Skeletal muscle satellite cell (primary cell): ENCODE results near the gene PPM1H.

ENCODE experiments used
- H3K27me3 ChIP-seq: 2 replicates; pipeline ENCODE4 v1.7.0; 2013; ENCODE audit warnings: low read length; ENCODE audit not compliant: control insufficient read depth, insufficient read depth
- H3K36me3 ChIP-seq: 2 replicates; pipeline ENCODE4 v1.7.0; 2013; ENCODE audit warnings: mild to moderate bottlenecking, control low read depth, low read length; ENCODE audit not compliant: insufficient read depth
- H3K4me1 ChIP-seq: 2 replicates; pipeline ENCODE4 v1.7.0; 2013; ENCODE audit warnings: low read length; ENCODE audit not compliant: control insufficient read depth, insufficient read depth
- H3K4me2 ChIP-seq: 2 replicates; pipeline ENCODE4 v1.7.0; 2013; ENCODE audit warnings: mild to moderate bottlenecking, low read length
- H3K4me3 ChIP-seq: 2 replicates; pipeline ENCODE4 v1.7.0; 2013; ENCODE audit warnings: low read length
- H3K9ac ChIP-seq: 2 replicates; pipeline ENCODE4 v1.7.0; 2013; ENCODE audit warnings: mild to moderate bottlenecking, low read depth, low read length, moderate library complexity
- H3K9me3 ChIP-seq: replicated peaks from 2 replicates; pipeline ENCODE4 v1.7.0; 2013; ENCODE audit warnings: mild to moderate bottlenecking, control low read depth, low read length

Gene PPM1H

GRCh38 chr12:62802321-62802720 is 132.6 kb downstream of the PPM1H start:
- H3K4me1 ChIP-seq = no peaks in the 10 kb centered on the region
- H3K4me2 ChIP-seq = no peak overlapping the region
- H3K9ac ChIP-seq = no peak overlapping the region
- H3K27me3 ChIP-seq = no peaks in the 10 kb centered on the region
- H3K9me3 ChIP-seq = no peaks in the 10 kb centered on the region
- H3K4me3 ChIP-seq = no peak overlapping the region
- H3K36me3 ChIP-seq = no peaks in the 10 kb centered on the region

- H3K9ac ChIP-seq = no peak overlapping the region
- no peaks in the 10 kb centered on the region for H3K4me1 ChIP-seq
- no peak overlapping the region for H3K4me3 ChIP-seq
- no peaks in the 10 kb centered on the region for H3K9me3 ChIP-seq
- H3K36me3 ChIP-seq = no peaks in the 10 kb centered on the region
- H3K4me2 ChIP-seq = no peak overlapping the region
- no peaks in the 10 kb centered on the region for H3K27me3 ChIP-seq
Measured at GRCh38 chr12:62801796-62802195, 133.2 kb downstream of the PPM1H start.

GRCh38 chr12:62800707-62801400 is 134.1 kb downstream of the PPM1H start:
- Histone ChIP-seq H3K9me3 (no peaks in the 10 kb centered on the region), H3K4me2 (no peak overlapping the region), H3K4me1 (no peaks in the 10 kb centered on the region), H3K4me3 (no peak overlapping the region), H3K36me3 (no peaks in the 10 kb centered on the region), H3K27me3 (no peaks in the 10 kb centered on the region), H3K9ac (no peak overlapping the region)

GRCh38 chr12:62799766-62800406 is 135.1 kb downstream of the PPM1H start:
- Histone ChIP-seq H3K4me2 (no peak overlapping the region), H3K4me3 (no peak overlapping the region), H3K27me3 (no peaks in the 10 kb centered on the region), H3K9me3 (no peaks in the 10 kb centered on the region), H3K36me3 (no peaks in the 10 kb centered on the region), H3K4me1 (no peaks in the 10 kb centered on the region), H3K9ac (no peak overlapping the region)

- H3K36me3 ChIP-seq = no peaks in the 10 kb centered on the region
- H3K9ac ChIP-seq = no peak overlapping the region
- H3K9me3 ChIP-seq = no peaks in the 10 kb centered on the region
- no peaks in the 10 kb centered on the region for H3K4me1 ChIP-seq
- H3K4me3 ChIP-seq = no peak overlapping the region
- no peaks in the 10 kb centered on the region for H3K27me3 ChIP-seq
- H3K4me2 ChIP-seq = no peak overlapping the region
Measured at GRCh38 chr12:62799126-62799736, 135.7 kb downstream of the PPM1H start.

GRCh38 chr12:62794218-62794583 is 140.7 kb downstream of the PPM1H start:
- no peak overlapping the region for H3K4me3 ChIP-seq
- no peaks in the 10 kb centered on the region for H3K27me3 ChIP-seq
- no peak overlapping the region for H3K9ac ChIP-seq
- no peaks in the 10 kb centered on the region for H3K36me3 ChIP-seq
- H3K4me2 ChIP-seq = no peak overlapping the region
- no peaks in the 10 kb centered on the region for H3K9me3 ChIP-seq
- peaks cover 10% of the 10 kb centered on the region for H3K4me1 ChIP-seq

- Histone ChIP-seq H3K4me1 (peaks cover 10% of the 10 kb centered on the region), H3K9me3 (no peaks in the 10 kb centered on the region), H3K9ac (peak overlapping the region; percentile 18), H3K27me3 (no peaks in the 10 kb centered on the region), H3K36me3 (no peaks in the 10 kb centered on the region), H3K4me3 (peak overlapping the region; percentile 57), H3K4me2 (peak overlapping the region; percentile 78)
Measured at GRCh38 chr12:62793256-62794217, 141.4 kb downstream of the PPM1H start.

GRCh38 chr12:62792236-62792870 is 142.6 kb downstream of the PPM1H start:
- Histone ChIP-seq H3K4me3 (no peak overlapping the region), H3K27me3 (no peaks in the 10 kb centered on the region), H3K9me3 (no peaks in the 10 kb centered on the region), H3K36me3 (no peaks in the 10 kb centered on the region), H3K4me1 (peaks cover 10% of the 10 kb centered on the region), H3K4me2 (no peak overlapping the region), H3K9ac (no peak overlapping the region)

GRCh38 chr12:62789851-62790250 is 145.1 kb downstream of the PPM1H start:
- Histone ChIP-seq H3K4me1 (peaks cover 26% of the 10 kb centered on the region), H3K4me3 (no peak overlapping the region), H3K9ac (no peak overlapping the region), H3K4me2 (no peak overlapping the region), H3K9me3 (no peaks in the 10 kb centered on the region), H3K27me3 (no peaks in the 10 kb centered on the region), H3K36me3 (no peaks in the 10 kb centered on the region)

- no peaks in the 10 kb centered on the region for H3K9me3 ChIP-seq
- no peak overlapping the region for H3K4me2 ChIP-seq
- no peaks in the 10 kb centered on the region for H3K36me3 ChIP-seq
- no peak overlapping the region for H3K9ac ChIP-seq
- peaks cover 16% of the 10 kb centered on the region for H3K4me1 ChIP-seq
- H3K4me3 ChIP-seq = no peak overlapping the region
- no peaks in the 10 kb centered on the region for H3K27me3 ChIP-seq
Measured at GRCh38 chr12:62787611-62788010, 147.3 kb downstream of the PPM1H start.

GRCh38 chr12:62787023-62787422 is 147.9 kb downstream of the PPM1H start:
- Histone ChIP-seq H3K4me1 (peaks cover 16% of the 10 kb centered on the region), H3K9me3 (no peaks in the 10 kb centered on the region), H3K4me3 (no peak overlapping the region), H3K4me2 (no peak overlapping the region), H3K9ac (no peak overlapping the region), H3K36me3 (no peaks in the 10 kb centered on the region), H3K27me3 (no peaks in the 10 kb centered on the region)
